HG03378 (cell line): ENCODE results near the gene RPL10A.
"Not testable (repeated sequence)": the region's sequence is repeated elsewhere in the genome, so short reads cannot be mapped to it uniquely, and the experiment has no call there.

Source experiments
- ATAC-seq: cut with Tn5 transposase; IDR thresholded peaks from one replicate; pipeline ENCODE4 v1.9.1; 2021; ENCODE audit warnings: mild to moderate bottlenecking, moderate library complexity; ENCODE audit not compliant: unreplicated experiment

RPL10A gene

DNA sequence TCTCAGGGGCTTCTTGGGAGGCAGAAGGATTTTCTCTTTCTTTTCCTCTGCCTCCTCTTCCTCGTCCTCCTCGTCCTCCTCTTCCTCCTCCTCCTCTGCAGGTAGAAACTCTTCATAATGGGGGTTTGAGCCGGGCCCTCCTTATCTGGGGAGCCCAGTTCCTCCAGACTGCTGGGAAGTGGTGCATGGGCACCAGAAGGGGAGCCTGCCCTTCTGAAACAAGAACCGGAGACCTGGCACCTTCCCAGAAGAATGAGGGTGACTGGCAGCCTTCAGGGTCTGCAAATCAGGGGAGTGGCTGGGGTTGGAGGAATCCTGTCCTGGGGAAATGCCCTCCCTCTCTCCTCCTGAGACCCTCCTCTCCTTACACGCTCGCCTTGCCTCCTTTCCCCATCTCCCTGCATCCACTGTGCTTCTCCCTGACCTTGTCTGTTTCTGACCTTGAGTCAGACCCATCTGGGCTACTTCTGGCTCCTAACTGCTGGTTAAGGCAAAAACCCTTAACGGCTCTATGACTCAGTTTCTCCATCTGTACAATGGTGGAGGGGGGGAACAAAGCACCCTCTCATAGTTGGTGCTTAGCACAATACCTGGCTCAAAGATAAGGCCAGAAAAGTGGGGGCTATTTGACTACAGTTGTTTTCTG, 42.8 kb downstream of the RPL10A start:
- ATAC-seq, result no peak

DNA sequence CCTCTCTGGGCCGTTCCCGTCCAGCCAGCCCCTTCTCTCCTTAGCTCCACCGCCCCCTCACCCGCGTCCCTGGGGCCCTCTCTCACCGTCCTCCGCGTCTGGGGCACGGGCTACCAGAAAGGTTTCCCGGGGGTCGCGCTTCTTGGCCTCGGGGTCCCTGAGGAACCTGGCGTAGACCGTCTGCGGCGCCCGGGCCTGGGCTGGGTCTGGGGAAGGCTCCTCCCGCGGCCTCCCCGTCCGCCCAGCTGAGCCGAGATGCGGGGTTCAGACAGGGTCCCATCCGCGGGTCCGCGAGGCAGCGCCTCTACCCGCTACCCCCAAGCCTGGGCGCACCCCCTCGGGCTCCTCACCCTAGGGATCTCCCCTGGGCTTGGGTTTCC, 43.4 kb downstream of the RPL10A start:
- ATAC-seq, result no peak

DNA sequence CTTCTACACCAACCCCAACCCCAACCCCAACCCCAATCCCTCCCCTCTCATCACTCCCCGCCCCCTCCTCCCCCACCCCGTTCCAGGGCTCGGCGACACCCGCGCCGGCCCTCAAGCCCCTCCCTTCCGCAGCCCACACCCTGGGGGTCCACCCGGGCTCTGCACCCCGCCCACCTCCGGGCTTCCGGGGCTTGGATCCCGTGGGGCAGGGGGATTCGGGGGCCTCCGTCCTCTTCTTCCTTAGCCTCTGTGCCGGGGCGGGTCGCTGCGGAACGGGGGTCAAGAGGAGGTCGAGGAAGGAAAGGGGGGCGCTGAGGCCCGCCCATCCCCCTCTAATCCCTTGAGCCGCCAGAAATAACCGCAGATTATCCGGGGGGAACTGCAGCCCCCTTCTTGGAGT, 43.8 kb downstream of the RPL10A start:
- ATAC-seq, result no peak

DNA sequence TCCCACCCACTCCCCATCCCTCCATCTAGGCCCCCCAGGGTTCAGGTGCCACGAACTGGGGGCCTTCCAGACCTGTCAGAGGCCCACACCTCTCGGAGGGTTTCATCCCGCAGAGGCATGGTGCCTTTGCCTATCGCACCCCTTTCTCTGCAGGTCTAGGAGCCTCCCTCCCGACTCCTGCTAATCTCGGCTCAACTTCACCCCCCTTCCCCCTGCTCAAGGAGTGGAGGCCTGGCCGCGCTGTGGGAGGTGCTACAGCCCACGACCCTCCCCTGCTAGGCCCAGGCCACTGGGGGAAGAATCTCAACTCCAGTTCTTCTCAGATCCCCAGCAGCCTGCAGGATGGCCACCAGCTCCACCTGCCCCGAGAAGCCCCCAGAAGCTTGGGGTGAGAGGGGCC, 44.5 kb downstream of the RPL10A start, which contains the start of gene TULP1:
Gene TULP1, minus strand, starts transcription at position 157 of the 400 bp plus-strand sequence. Its CDS starts 38 bp downstream, at position 119.
- no peak for ATAC-seq

DNA sequence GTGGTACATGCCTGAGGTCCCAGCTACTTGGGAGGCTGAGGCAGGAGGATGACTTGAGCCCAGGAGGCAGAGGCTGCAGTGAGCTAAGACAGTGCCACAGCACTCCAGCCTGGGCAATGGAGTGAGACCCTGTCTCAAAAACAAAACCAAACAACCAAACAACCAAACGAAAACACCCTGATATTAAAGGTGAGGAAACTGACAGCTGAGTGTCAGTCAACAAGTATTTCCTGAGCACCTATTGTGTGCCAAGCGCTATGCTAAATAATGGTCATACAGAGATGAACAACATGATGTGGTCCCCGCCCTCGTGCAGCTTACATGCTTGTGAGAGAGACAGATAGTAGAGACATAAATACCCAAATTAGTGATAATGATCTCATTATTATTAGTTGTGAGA, 46.4 kb downstream of the RPL10A start:
- no peak for ATAC-seq

DNA sequence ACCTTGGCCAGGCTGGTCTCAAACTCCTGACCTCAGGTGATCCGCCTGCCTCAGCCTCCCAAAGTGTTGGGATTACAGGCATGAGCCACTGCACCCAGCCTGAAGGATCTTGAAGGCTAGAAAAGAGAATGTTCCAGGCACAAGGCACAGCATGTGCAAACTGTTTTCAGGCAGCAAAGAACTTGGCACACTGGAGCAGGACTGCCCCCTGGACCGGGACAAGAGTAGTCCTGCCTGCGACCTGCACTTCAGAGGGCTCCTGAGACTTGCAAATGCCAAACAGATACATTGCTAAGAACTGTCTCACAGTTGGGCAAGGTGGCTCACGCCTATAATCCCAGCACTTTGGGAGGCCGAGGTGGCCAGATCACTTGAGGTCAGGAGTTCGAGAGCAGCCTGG, 47.7 kb downstream of the RPL10A start:
- not testable (repeated sequence) for ATAC-seq

DNA sequence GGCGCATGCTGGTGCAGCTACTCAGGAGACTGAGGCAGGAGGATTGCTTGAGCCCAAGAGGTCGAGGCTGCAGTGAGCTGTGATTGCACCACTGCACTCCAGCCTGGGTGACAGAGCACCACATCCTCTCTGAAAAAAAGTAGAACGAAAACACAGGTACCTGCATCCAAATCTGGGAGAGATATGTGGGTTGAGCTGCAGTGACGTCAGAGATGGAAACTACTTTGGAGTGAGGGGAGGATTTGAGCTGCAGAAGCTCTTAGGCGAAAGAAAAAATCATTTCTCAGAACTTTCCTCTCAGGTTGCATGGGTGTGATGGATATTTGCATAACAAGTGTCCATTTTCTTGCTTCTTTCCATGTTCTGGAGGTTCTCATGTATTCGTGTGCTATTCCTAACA, 48.5 kb downstream of the RPL10A start:
- ATAC-seq, result no peak

DNA sequence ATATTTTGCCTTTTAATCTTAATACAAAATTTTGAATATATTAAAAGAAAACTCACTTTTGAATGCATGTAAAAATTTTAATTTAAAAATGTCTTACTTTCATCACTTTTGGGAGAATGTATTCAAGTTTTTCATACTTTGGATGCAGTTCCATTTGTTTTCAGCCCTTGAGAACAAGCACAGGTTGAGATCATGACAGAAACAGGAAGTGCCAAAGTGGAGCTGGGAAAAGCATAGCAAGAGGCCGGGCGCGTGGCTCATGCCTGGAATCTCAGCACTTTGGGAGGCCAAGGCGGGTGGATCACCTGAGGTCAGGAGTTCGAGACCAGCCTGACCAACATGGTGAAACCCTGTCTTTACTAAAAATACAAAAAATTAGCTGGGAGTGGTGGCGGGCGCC, 49.8 kb downstream of the RPL10A start:
- not testable (repeated sequence) for ATAC-seq

DNA sequence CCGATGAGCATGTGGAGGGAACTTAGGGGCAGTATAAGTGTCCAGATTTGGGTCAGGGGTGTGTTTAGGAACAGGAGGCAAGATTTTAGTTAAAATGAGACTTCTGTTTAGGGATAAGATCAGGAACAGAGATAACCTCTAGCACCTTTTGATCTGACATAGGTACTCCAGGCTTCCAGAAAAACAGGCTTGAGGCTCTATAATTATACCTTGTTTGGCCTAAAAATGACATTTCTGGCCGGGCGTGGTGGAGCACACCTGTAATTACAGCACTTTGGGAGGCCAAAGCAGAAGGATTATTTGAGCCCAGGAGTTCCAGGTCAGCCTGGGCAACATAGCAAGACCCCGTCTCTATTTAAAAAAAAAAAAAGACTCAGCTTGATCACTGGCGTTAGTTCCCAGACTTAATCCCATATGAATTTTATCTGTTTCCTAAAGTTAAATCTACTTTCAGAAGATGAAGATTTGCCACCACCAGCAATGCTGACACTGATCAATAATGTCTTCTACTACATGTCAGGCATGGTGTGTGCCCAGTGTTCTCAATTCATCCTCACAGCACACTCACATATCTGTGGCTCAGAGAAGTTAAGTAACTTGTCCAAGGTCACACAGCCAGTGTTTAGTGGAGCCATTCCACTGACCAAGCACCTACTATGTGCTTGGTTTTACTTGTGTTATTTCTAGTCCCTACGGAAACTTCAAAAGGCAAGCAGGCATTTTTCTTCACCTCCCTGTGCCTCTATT, 50.5 kb downstream of the RPL10A start:
- ATAC-seq, result no peak

DNA sequence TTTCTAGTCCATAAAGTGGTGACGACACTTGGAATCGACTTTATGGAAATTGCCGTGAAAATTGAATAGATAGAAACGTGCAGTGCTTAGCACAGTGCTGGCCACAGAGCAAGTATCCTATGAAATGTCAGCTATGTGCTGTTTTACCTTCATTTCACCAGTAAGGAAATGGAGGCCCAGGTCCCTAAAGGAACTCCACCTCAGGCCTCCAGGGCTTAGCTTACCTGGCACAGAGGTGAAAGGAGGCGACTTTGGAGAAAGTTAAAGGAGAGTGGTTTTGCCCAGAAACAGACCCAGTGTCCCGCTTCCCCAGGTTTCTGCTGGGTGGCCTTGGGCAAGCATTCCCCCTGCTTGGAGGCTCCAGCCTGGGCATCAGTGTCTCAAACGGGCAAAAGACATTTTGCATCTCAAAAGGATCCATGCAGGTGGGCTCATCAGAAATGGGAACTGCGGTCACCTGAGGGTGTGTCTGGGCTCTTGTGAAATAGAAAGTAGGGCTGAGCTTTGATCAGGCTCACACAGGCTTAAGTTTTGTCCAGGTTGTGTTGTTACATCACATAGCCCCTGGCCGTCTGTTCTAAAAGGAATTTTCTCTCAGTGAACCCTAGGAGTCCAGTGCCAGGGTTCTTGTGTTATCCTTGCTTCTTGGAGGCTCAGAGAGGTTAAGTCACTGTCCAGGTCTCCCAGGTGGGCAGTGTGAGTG, 51.3 kb downstream of the RPL10A start:
- no peak for ATAC-seq
